H1 (cell line): Measurements from ENCODE around the gene SLC66A3. TPM values are rescaled to one million over a fixed set of nuclear protein-coding genes. Genes with fewer than 3 reads are reported as not detected.

ENCODE experiments used
- CTCF ChIA-PET: fragments of 300-600 bp; sonication (Branson Sonifier 250); formaldehyde crosslinking; loops from one replicate; lab custom pipeline; 2021; ENCODE audit not compliant: partially characterized antibody; lab: Charles Lee
- POLR2A ChIA-PET: fragments of 300-600 bp; sonication (Branson Sonifier 250); formaldehyde crosslinking; loops from one replicate; lab custom pipeline; 2021; ENCODE audit warnings: inconsistent platforms; ENCODE audit not compliant: partially characterized antibody; lab: Charles Lee
- DNase-seq, 2 experiments: peaks; one replicate each; pipeline versions ENCODE4 v3.0.0 to v3.0.0-alpha.2; 2010 to 2022; ENCODE audit warnings: low spot score in 2 of 2, low read depth in 1 of 2, mixed read lengths in 1 of 2
- FAIRE-seq: peaks from 2 replicates; lab custom pipeline; 2011; peaks lifted over from hg19 to GRCh38; lab: Jason Lieb, UNC
- H2AFZ ChIP-seq: 2 replicates; pipeline ENCODE4 v1.8.1; 2012; ENCODE audit warnings: low read length, inconsistent platforms
- H2AK5ac ChIP-seq: 2 replicates; pipeline ENCODE4 v1.6.1; 2013; ENCODE audit warnings: low read depth, low read length
- H2BK120ac ChIP-seq: replicated peaks from 2 replicates; pipeline ENCODE3; 2013; ENCODE audit warnings: low read depth, low read length, inconsistent platforms
- H2BK12ac ChIP-seq: 2 replicates; pipeline ENCODE4 v1.6.1; 2013; ENCODE audit warnings: low read depth, low read length
- H2BK15ac ChIP-seq: 2 replicates; pipeline ENCODE4 v1.6.1; 2013; ENCODE audit warnings: low read length
- H2BK20ac ChIP-seq: 2 replicates; pipeline ENCODE4 v1.6.1; 2013; ENCODE audit warnings: low read length
- H2BK5ac ChIP-seq: 2 replicates; pipeline ENCODE4 v1.6.1; 2013; ENCODE audit warnings: low read depth, low read length
- H3K14ac ChIP-seq: 2 replicates; pipeline ENCODE4 v1.6.1; 2013; ENCODE audit warnings: inconsistent platforms; ENCODE audit not compliant: insufficient read length
- H3K18ac ChIP-seq: 2 replicates; pipeline ENCODE4 v1.6.1; 2013; ENCODE audit warnings: low read length; ENCODE audit errors: extremely low read depth
- H3K23ac ChIP-seq: 2 replicates; pipeline ENCODE4 v1.6.1; 2013; ENCODE audit warnings: inconsistent platforms; ENCODE audit not compliant: insufficient read length
- H3K23me2 ChIP-seq: 2 replicates; pipeline ENCODE4 v1.6.1; 2013; ENCODE audit warnings: low read depth, low read length
- H3K27ac ChIP-seq: 2 replicates; pipeline ENCODE4 v1.6.1; 2011; ENCODE audit warnings: low read depth, low read length, inconsistent platforms
- H3K27me3 ChIP-seq, 4 experiments: replicated peaks in 1 of 4; 1 replicate in 1 of 4; 2 replicates in 3 of 4; pipeline versions ENCODE4 v1.6.1 to v1.8.1; 2011 to 2013; ENCODE audit warnings: low read length in 3 of 4, mild to moderate bottlenecking in 3 of 4, inconsistent platforms in 2 of 4, mixed read lengths in 2 of 4, moderate library complexity in 1 of 4; ENCODE audit not compliant: control insufficient read depth in 3 of 4, insufficient read depth in 3 of 4; ENCODE audit errors: extremely low read depth in 1 of 4
- H3K36me3 ChIP-seq, 4 experiments: 2 replicates each; pipeline versions ENCODE4 v1.6.1 to v1.8.1; 2011 to 2013; ENCODE audit warnings: mild to moderate bottlenecking in 4 of 4, low read length in 3 of 4, moderate library complexity in 2 of 4, control low read depth in 1 of 4, inconsistent platforms in 1 of 4; ENCODE audit not compliant: insufficient read depth in 4 of 4, control insufficient read depth in 2 of 4
- H3K4ac ChIP-seq: replicated peaks from 2 replicates; pipeline ENCODE3; 2013; ENCODE audit warnings: low read length, low read depth, mixed read lengths, inconsistent platforms; ENCODE audit not compliant: insufficient read length
- H3K4me1 ChIP-seq, 4 experiments: replicated peaks in 1 of 4; 1 replicate in 1 of 4; 2 replicates in 3 of 4; pipeline versions ENCODE4 v1.6.1 to v1.8.1; 2011 to 2013; ENCODE audit warnings: low read length in 3 of 4, inconsistent platforms in 2 of 4, mixed read lengths in 1 of 4; ENCODE audit not compliant: insufficient read depth in 4 of 4, control insufficient read depth in 3 of 4
- H3K4me2 ChIP-seq, 2 experiments: 2 replicates each; pipeline versions ENCODE4 v1.6.1 to v1.8.1; 2011 to 2013; ENCODE audit warnings: low read depth in 2 of 2, low read length in 2 of 2, control low read depth in 1 of 2, inconsistent platforms in 1 of 2, mild to moderate bottlenecking in 1 of 2; ENCODE audit not compliant: insufficient read depth in 1 of 2
- H3K4me3 ChIP-seq, 4 experiments: fragments of 200-600, 300-600 bp in 1 of 4; sonication (generic), shearing (Covaris generic), sonication (Bioruptor Twin) in 1 of 4; 2 replicates each; pipeline versions ENCODE4 v1.5.1 to v1.8.1; 2011 to 2016; ENCODE audit warnings: low read length in 4 of 4, low read depth in 3 of 4, control low read depth in 2 of 4, inconsistent platforms in 2 of 4, mild to moderate bottlenecking in 2 of 4, mixed read lengths in 1 of 4, moderate library complexity in 1 of 4; ENCODE audit not compliant: insufficient read depth in 2 of 4; ENCODE audit errors: extremely low read depth in 1 of 4
- H3K56ac ChIP-seq: replicated peaks from 2 replicates; pipeline ENCODE3; 2013; ENCODE audit warnings: low read depth, mild to moderate bottlenecking, mixed read lengths, low read length, inconsistent platforms; ENCODE audit not compliant: insufficient read length
- H3K79me1 ChIP-seq: 2 replicates; pipeline ENCODE4 v1.6.1; 2013; ENCODE audit warnings: low read depth, low read length, control low read depth
- H3K79me2 ChIP-seq, 2 experiments: 2 replicates each; pipeline versions ENCODE4 v1.6.1 to v1.8.1; 2012 to 2013; ENCODE audit warnings: low read length in 2 of 2, mild to moderate bottlenecking in 2 of 2, inconsistent platforms in 1 of 2; ENCODE audit not compliant: insufficient read depth in 2 of 2, control insufficient read depth in 1 of 2
- H3K9ac ChIP-seq, 4 experiments: replicated peaks in 1 of 4; 1 replicate in 1 of 4; 2 replicates in 3 of 4; pipeline versions ENCODE4 v1.6.1 to v1.8.1; 2011 to 2013; ENCODE audit warnings: low read depth in 3 of 4, low read length in 3 of 4, control low read depth in 2 of 4, mild to moderate bottlenecking in 2 of 4, moderate library complexity in 2 of 4, inconsistent platforms in 1 of 4; ENCODE audit errors: extremely low read depth in 1 of 4
- H3K9me3 ChIP-seq, 2 experiments: 2 replicates each; pipeline versions ENCODE4 v1.6.1 to v1.8.1; 2012 to 2013; ENCODE audit warnings: mild to moderate bottlenecking in 2 of 2, moderate library complexity in 2 of 2, control low read depth in 1 of 2, inconsistent platforms in 1 of 2, low read depth in 1 of 2, low read length in 1 of 2, mixed read lengths in 1 of 2; ENCODE audit not compliant: insufficient read depth in 2 of 2
- H4K20me1 ChIP-seq, 2 experiments: replicated peaks in 1 of 2; 2 replicates each; pipeline versions ENCODE3 to v1.8.1; 2011 to 2013; ENCODE audit warnings: inconsistent platforms in 2 of 2, low read length in 2 of 2, mild to moderate bottlenecking in 1 of 2; ENCODE audit not compliant: insufficient read depth in 2 of 2, control insufficient read depth in 1 of 2
- H4K5ac ChIP-seq: 2 replicates; pipeline ENCODE4 v1.6.1; 2013; ENCODE audit warnings: low read length, low read depth, mixed read lengths, inconsistent platforms; ENCODE audit not compliant: insufficient read length
- H4K8ac ChIP-seq: 2 replicates; pipeline ENCODE4 v1.8.0; 2013; ENCODE audit warnings: mild to moderate bottlenecking, moderate library complexity, low read length, inconsistent platforms; ENCODE audit not compliant: insufficient read depth; ENCODE audit errors: extremely low read depth
- H4K91ac ChIP-seq: replicated peaks from 2 replicates; pipeline ENCODE3; 2013; ENCODE audit warnings: low read length, mixed read lengths, inconsistent platforms; ENCODE audit not compliant: insufficient read length
- CTCF ChIP-seq, 3 experiments: IDR thresholded peaks; 1 replicate in 2 of 3; 2 replicates in 1 of 3; pipeline versions ENCODE4 v1.5.1 to v1.6.1; 2011; ENCODE audit warnings: low read length in 3 of 3, mild to moderate bottlenecking in 3 of 3, inconsistent platforms in 2 of 3, low read depth in 1 of 3, moderate library complexity in 1 of 3; ENCODE audit not compliant: insufficient read depth in 1 of 3; ENCODE audit errors: control extremely low read depth in 1 of 3
- HDAC2 ChIP-seq, 2 experiments: fragments of 300-600 bp in 1 of 2; sonication (generic) in 1 of 2; IDR thresholded peaks; 2 replicates each; pipeline ENCODE4 v1.6.1; 2011 to 2012; ENCODE audit warnings: low read depth in 2 of 2, low read length in 2 of 2, mild to moderate bottlenecking in 2 of 2, moderate library complexity in 2 of 2, borderline replicate concordance in 1 of 2, inconsistent platforms in 1 of 2
- JUN ChIP-seq: IDR thresholded peaks from 2 replicates; pipeline ENCODE4 v1.6.1; 2011; ENCODE audit warnings: low read depth, mild to moderate bottlenecking, improper control_type of control experiment, low read length
- RBBP5 ChIP-seq: IDR thresholded peaks from 2 replicates; pipeline ENCODE4 v1.7.1; 2012; ENCODE audit warnings: low read depth, mild to moderate bottlenecking, inconsistent platforms, low read length, moderate library complexity, borderline replicate concordance
- RNF2 ChIP-seq: fragments of 200-900, 300-1000 bp; sonication (generic); IDR thresholded peaks from 2 replicates; pipeline ENCODE4 v1.7.1; 2016; ENCODE audit warnings: borderline replicate concordance, low read depth, mild to moderate bottlenecking, antibody characterized with exemption, low read length; ENCODE audit not compliant: poor library complexity, severe bottlenecking; ENCODE audit errors: missing control alignments
- TBP ChIP-seq: IDR thresholded peaks from 2 replicates; pipeline ENCODE4 v1.6.1; 2011; ENCODE audit warnings: low read depth, low read length, improper control_type of control experiment
- WGBS, 2 experiments: shearing (Covaris generic) in 1 of 2; methylation state at CpG; one replicate each; pipeline versions ENCODE4 v1.1.6 to v1.1.7; 2013 to 2015; ENCODE audit warnings: low lambda C conversion rate in 2 of 2, mixed read lengths in 2 of 2, inconsistent platforms in 1 of 2, low coverage in 1 of 2, missing lambda C conversion rate in 1 of 2; ENCODE audit not compliant: insufficient replicate concordance in 2 of 2, insufficient coverage in 1 of 2, insufficient read length in 1 of 2; ENCODE audit errors: extremely low coverage in 1 of 2, missing lambda C conversion rate in 1 of 2; 5-methylcytosine and 5-hydroxymethylcytosine counted together
- polyA plus RNA-seq, 7 experiments: library from polyadenylated mRNA; depleted of rRNA in 3 of 7; stranded (reverse) in 5 of 7; unstranded in 2 of 7; fragments of >200 nt in 5 of 7; fragments of 200-250 nt in 2 of 7; gene quantifications; 1 replicate in 5 of 7; 2 replicates in 1 of 7; 4 replicates in 1 of 7; pipeline versions ENCODE4 v1.2.1 to v1.2.3, GENCODE V29; 2011 to 2013; ENCODE audit warnings: missing spikeins in 2 of 7, mixed read lengths in 2 of 7
- total RNA-seq: library from RNA; stranded (reverse); fragmentation: NEBNext Ultra II Directional; extraction: Animal tissue kit (Norgen Biotek cat#: 25700); gene quantifications from 2 replicates; pipeline ENCODE4 v1.2.1, GENCODE V29; 2021

SLC66A3 gene
- total and polyA plus RNA-seq, 2 of the 8 experiments (the other 6 are each of a cell fraction or from before 2014, with no cell fraction given), result 8.7 to 27.8 TPM

- Histone ChIP-seq H2BK120ac (peak overlapping the region; percentile 10), H3K4me1 (peaks cover 0 to 5% (median 4%) of the 10 kb centered on the region in 4 experiments; a peak in 5 of 7 replicates), H2BK12ac (0 out of 2 replicates have a peak overlapping the region, but pooled peaks have one; percentile 50), H3K27me3 (peaks cover 0 to 13% (median 10%) of the 10 kb centered on the region in 4 experiments; a peak in 5 of 7 replicates), H4K20me1 (no peaks in the 10 kb centered on the region), H3K23me2 (peaks cover 2% of the 10 kb centered on the region; the same call in 1 of the 2 replicates), H2AFZ (peak overlapping the region; percentile 24; the same call in 1 of the 2 replicates), H3K9ac (peak overlapping the region in 2 of 4 experiments; percentile 20 to 29; a peak in 3 of 7 replicates), H3K79me1 (no peaks in the 10 kb centered on the region), H3K4me2 (peak overlapping the region; percentile 57 to 80), H3K27ac (0 out of 2 replicates have a peak overlapping the region, but pooled peaks have one; percentile 61), H2BK5ac (no peak overlapping the region), H2AK5ac (no peak overlapping the region), H3K18ac (peak overlapping the region; percentile 62), H3K9me3 (no peaks in the 10 kb centered on the region), H3K56ac (no peak overlapping the region), H3K79me2 (no peaks in the 10 kb centered on the region), H4K5ac (no peak overlapping the region), H3K4me3 (peak overlapping the region; percentile 24 to 62 (median 33); a peak in 6 of 8 replicates), H3K36me3 (no peaks in the 10 kb centered on the region), H3K14ac (no peak overlapping the region), H3K23ac (no peak overlapping the region), H2BK20ac (no peak overlapping the region), H4K91ac (no peak overlapping the region), H3K4ac (peak overlapping the region; percentile 84), H4K8ac (no peak overlapping the region; the same call in 1 of the 2 replicates), H2BK15ac (peak overlapping the region; percentile 65; the same call in 1 of the 2 replicates)
- 72% methylated on average over 35 of the region's 35 CpGs; no CpG with 5 or more reads in 1 of the 2 experiments for WGBS, 2 experiments
- CTCF ChIA-PET, result interaction anchor here (0.9 to 11.4 kb wide), 2 partner anchors 22 to 322 kb away, joined by 3 to 111 read pairs; a partner anchor contains a TSS
- FAIRE-seq (peak; percentile 24), DNase-seq (peak in 1 of 2 experiments; percentile 21)
- POLR2A ChIA-PET, result interaction anchor here (1.0 to 4.1 kb wide), 5 partner anchors 10 to 190 kb away, joined by 3 to 20 read pairs (median 5); partner anchors contain the start of gene ROCK2
- no peak for TF ChIP-seq RNF2
- TF ChIP-seq JUN, result no peak
- TF ChIP-seq HDAC2 (IDR thresholded peaks at IDR 0.05; ENCODE audit: borderline replicate concordance in 1 of 2, low read depth in 2 of 2, low read length in 2 of 2), result peak in 1 of 2 experiments; percentile 26; a peak in 1 of 4 replicates
- TF ChIP-seq CTCF (IDR thresholded peaks at IDR 0.05; ENCODE audit: control extremely low read depth in 1 of 3, insufficient read depth in 1 of 3, low read depth in 1 of 3, low read length in 3 of 3), result no peak
- no peak for TF ChIP-seq RBBP5
- no peak for TF ChIP-seq TBP
Observed at GRCh38 chr2:11154016-11154922, 998 bp upstream of the SLC66A3 start.
